Measurements from ENCODE around the gene RGMA.

RGMA gene

DNA sequence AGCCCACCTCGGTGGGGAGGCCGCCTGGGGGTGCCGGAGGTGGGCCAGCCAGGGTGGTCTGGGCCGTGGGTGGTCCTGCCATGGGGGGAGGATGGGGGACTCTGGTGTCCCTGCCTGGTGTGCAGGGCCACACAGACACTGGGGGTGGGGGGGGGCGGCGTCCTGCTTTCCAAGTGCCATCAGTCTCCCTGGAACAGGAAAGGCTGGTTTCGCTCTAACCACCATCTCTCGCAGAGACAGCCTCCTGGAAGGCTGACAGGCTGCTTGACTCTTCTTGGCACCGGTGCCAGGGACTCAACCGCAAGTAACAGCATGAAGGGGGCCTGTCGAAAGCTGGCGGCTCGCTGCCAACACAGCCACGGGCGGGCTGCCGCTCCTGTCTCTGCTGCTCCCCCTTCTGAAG is 40.3 kb downstream of the RGMA start:
- no peak for DNase-seq (ENCODE audit: low read depth)
- no peak overlapping the region for H3K4me3 ChIP-seq (ENCODE audit: low read depth, low read length)
- TF ChIP-seq, protein P1, sequence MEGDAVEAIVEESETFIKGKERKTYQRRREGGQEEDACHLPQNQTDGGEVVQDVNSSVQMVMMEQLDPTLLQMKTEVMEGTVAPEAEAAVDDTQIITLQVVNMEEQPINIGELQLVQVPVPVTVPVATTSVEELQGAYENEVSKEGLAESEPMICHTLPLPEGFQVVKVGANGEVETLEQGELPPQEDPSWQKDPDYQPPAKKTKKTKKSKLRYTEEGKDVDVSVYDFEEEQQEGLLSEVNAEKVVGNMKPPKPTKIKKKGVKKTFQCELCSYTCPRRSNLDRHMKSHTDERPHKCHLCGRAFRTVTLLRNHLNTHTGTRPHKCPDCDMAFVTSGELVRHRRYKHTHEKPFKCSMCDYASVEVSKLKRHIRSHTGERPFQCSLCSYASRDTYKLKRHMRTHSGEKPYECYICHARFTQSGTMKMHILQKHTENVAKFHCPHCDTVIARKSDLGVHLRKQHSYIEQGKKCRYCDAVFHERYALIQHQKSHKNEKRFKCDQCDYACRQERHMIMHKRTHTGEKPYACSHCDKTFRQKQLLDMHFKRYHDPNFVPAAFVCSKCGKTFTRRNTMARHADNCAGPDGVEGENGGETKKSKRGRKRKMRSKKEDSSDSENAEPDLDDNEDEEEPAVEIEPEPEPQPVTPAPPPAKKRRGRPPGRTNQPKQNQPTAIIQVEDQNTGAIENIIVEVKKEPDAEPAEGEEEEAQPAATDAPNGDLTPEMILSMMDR (IDR thresholded peaks at IDR 0.05; ENCODE audit: low read depth, low read length, missing control alignments) = no peak

DNA sequence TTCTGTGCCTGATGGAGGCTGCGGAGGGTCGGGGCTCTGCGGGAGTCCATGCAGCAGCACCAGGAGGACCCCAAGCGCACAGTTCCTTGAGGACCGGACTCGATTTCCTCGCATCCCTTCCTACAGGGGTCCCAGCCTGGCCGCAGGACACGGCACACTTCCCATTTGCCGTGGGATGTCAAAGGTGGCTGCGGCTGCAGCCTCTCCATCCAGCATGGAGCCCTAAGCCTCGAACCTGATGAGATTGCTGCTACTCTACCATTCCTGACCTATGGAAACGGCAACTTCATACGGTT is 40.6 kb downstream of the RGMA start:
- H3K4me3 ChIP-seq (ENCODE audit: low read depth, low read length) = no peak overlapping the region
- TF ChIP-seq, protein P1 (IDR thresholded peaks at IDR 0.05; ENCODE audit: low read depth, low read length, missing control alignments) = no peak
- DNase-seq (ENCODE audit: low read depth) = no peak

DNA sequence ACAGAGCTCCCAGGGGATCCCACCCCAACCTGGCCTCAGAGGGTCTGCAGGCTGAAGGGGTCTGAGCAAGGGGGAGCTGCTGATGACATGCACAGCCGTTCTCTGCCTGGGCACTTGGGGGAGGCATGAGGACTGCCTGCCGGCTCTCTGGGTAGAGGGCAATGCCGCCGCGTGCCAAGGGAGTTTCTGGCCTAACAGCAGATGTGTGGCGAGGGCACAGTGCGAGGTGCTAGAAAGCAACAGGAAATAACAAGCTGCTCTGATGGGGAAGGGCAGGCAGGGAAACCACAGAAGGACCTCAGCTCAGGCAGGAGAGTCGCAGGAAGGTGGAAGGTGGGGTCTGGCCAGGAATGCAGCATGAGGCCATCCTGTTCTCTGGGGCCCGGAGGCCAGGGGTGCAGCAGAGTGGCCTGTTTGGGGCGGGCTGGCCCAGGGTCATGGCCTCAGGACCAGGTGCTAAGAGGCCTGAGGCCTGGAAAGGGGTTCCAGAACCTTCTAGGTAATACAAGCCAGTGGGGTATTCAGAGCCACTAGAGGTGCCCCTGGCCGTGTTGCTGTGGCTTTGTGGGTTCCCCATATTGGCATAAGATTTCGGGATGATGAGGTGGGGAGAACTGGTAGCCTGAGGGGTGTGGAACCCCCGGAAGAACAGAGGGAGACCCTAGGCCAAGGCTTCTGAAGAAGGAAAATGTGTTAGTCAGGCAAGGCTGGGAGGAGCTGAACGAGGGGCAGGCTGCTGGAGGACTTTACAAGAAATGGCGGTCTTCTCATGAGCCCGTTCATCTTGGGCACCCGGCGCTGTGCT is 41.2 kb downstream of the RGMA start:
- no peak overlapping the region for H3K4me3 ChIP-seq (ENCODE audit: low read depth, low read length)
- TF ChIP-seq, protein P1 (IDR thresholded peaks at IDR 0.05; ENCODE audit: low read depth, low read length, missing control alignments) = no peak
- no peak for DNase-seq (ENCODE audit: low read depth)

DNA sequence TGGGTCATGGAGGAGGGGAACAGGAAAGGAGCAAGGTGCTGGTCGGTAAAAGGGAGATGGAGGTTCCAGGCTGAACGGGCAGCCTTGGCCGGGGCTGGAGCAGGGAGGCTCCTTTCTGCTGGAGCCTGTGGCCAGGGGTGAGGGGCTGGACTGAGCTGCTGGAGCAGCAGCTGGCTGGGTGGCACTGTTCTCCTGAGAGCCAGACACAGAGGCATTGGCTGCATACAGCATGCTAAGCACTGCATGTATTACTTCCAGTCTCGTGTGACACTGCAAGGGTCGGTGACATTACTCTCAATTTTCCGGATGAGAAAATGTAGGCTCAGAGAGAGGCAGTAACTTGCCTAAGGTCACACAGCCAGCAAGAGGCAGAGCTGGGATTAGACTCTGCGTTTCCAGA is 42.3 kb downstream of the RGMA start:
- TF ChIP-seq, protein P1 (IDR thresholded peaks at IDR 0.05; ENCODE audit: low read depth, low read length, missing control alignments) = no peak
- no peak for DNase-seq (ENCODE audit: low read depth)
- no peak overlapping the region for H3K4me3 ChIP-seq (ENCODE audit: low read depth, low read length)

DNA sequence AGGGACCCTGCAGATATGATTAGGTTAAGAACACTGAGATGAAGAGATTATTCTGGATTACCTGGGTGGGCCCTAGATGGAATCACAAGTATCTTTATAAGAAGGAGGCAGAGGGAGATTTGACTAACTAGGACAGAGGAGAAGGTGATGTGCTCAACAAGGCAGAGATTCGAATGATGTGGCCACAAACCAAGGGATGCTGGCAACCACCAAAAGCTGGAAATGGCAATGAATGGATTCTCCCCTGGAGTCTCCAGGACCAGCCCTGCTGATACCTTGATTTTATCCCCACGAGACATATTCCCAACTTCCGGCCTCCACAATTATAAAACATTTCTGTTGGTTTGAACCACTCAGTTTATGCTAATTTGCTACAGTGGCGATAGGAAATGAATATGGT is 42.9 kb downstream of the RGMA start:
- TF ChIP-seq, protein P1 (IDR thresholded peaks at IDR 0.05; ENCODE audit: low read depth, low read length, missing control alignments) = no peak
- DNase-seq (ENCODE audit: low read depth) = no peak
- H3K4me3 ChIP-seq (ENCODE audit: low read depth, low read length) = no peak overlapping the region

DNA sequence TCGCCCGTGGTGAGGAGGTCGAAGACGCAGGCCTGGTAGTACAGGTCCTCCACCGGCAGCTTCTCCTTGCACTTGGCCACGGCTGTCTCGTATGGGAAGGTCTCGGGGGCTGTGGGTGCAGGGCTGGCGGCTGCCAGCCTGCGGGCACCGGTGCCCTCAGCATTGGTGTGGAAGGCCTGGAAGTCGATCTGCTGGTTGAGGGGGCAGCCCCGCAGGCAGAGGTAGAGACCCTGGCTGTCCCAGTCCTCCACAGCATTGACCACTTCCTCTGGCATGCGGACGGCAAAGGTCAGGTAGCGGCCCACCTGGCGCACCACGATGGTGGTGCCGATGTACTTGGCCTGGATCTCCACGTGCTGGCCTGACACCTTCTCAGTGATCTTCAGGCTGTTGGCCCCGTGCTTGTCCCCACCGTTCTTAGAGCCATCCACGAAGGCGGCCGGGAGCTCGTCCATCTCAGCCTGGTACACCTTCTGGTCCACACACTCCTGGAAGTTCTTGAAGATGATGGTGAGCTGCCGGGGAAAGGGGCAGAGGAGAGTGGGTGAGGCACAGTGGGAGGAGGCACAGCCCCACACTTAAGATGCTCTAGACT is 43.7 kb downstream of the RGMA start:
- TF ChIP-seq, protein P1 (IDR thresholded peaks at IDR 0.05; ENCODE audit: low read depth, low read length, missing control alignments) = no peak
- no peak overlapping the region for H3K4me3 ChIP-seq (ENCODE audit: low read depth, low read length)
- no peak for DNase-seq (ENCODE audit: low read depth)

Measured in GM12864 (cell line).